Kidney epithelial cell (primary cell): ENCODE data around the gene ZMIZ1. TPM values are rescaled to one million over a fixed set of nuclear protein-coding genes. Genes with fewer than 3 reads are reported as not detected.

Experiments
- DNase-seq: peaks from one replicate; pipeline ENCODE4 v3.0.0-alpha.2; 2010; ENCODE audit warnings: low read depth
- H3K27me3 ChIP-seq: 2 replicates; pipeline ENCODE4 v1.6.0; 2011; ENCODE audit warnings: low read length; ENCODE audit not compliant: control insufficient read depth, insufficient read depth
- H3K36me3 ChIP-seq: 2 replicates; pipeline ENCODE4 v1.5.1; 2011; ENCODE audit warnings: low read length; ENCODE audit not compliant: control insufficient read depth, insufficient read depth
- H3K4me3 ChIP-seq: 2 replicates; pipeline ENCODE4 v1.5.1; 2011; ENCODE audit warnings: low read depth, mild to moderate bottlenecking, control low read depth, low read length
- total RNA-seq: library from RNA; depleted of rRNA; stranded (reverse); fragments of >200 nt; gene quantifications from 2 replicates; pipeline ENCODE4 v1.2.3, GENCODE V29; 2015
- TF ChIP-seq, protein P1 (sequence below): IDR thresholded peaks from 2 replicates; pipeline ENCODE4 v1.5.1; 2011; ENCODE audit warnings: mild to moderate bottlenecking, moderate library complexity, low read length, control low read depth, inconsistent platforms; ENCODE audit not compliant: insufficient read depth, poor library complexity, severe bottlenecking

Gene ZMIZ1
- total RNA-seq, 1 donor from 2014 or later: 57.5 TPM

DNA sequence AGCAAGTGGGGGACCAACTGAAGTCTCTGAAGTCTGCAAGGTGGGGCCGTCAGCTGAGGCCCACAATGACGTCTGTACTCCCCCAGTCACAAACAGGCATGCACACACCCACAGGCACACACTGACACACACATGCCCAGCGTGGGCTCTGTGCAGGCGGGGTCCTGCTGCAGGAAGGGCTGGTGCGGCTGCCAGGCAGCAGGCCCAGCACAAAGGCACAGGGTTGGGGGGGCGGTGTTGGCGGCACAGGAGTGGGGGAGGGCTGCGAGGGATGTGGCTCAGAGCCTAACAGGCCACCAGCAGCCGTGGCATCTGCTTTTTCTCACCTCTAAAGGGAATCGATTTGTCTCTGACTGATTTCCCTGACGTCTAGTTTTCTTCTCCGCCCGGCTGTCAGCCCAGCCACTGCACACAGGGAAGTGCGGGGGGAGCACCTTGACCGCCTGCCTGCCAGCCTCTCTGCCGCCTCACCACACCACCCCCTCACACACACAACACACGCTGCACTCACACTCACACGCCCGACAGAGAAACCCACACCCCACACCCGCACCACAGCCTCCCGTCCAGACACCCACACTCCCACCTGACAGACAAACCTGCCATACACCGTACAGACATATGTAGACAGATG, 43.5 kb upstream of the ZMIZ1 start:
- DNase-seq: no peak
- no peak overlapping the region for H3K4me3 ChIP-seq
- TF ChIP-seq, protein P1, sequence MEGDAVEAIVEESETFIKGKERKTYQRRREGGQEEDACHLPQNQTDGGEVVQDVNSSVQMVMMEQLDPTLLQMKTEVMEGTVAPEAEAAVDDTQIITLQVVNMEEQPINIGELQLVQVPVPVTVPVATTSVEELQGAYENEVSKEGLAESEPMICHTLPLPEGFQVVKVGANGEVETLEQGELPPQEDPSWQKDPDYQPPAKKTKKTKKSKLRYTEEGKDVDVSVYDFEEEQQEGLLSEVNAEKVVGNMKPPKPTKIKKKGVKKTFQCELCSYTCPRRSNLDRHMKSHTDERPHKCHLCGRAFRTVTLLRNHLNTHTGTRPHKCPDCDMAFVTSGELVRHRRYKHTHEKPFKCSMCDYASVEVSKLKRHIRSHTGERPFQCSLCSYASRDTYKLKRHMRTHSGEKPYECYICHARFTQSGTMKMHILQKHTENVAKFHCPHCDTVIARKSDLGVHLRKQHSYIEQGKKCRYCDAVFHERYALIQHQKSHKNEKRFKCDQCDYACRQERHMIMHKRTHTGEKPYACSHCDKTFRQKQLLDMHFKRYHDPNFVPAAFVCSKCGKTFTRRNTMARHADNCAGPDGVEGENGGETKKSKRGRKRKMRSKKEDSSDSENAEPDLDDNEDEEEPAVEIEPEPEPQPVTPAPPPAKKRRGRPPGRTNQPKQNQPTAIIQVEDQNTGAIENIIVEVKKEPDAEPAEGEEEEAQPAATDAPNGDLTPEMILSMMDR: no peak
- H3K27me3 ChIP-seq: peaks cover 6% of the 10 kb centered on the region
- no peaks in the 10 kb centered on the region for H3K36me3 ChIP-seq

DNA sequence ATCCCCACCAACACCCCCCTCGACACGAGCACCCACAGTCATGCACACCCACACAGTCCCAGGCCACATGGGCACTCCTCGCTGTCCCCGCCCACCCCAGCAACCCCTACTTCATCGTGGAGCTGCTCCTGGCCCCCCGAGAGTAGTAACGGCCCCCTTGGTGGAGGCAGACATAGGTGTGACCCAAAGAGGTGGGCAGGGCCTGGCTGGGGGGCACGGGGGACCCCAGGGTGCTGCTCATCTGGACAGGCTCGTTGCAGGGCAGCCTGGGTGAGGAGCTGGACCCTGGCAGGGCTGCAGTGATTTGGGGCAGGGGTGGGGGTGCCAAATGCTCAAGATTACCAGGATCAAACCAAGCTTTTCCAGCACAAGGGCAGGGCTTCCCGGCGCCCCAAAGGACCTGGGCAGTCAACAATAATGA, 42.4 kb upstream of the ZMIZ1 start:
- Histone ChIP-seq H3K36me3 (no peaks in the 10 kb centered on the region), H3K4me3 (no peak overlapping the region), H3K27me3 (peaks cover 6% of the 10 kb centered on the region)
- TF ChIP-seq, protein P1: no peak
- no peak for DNase-seq

DNA sequence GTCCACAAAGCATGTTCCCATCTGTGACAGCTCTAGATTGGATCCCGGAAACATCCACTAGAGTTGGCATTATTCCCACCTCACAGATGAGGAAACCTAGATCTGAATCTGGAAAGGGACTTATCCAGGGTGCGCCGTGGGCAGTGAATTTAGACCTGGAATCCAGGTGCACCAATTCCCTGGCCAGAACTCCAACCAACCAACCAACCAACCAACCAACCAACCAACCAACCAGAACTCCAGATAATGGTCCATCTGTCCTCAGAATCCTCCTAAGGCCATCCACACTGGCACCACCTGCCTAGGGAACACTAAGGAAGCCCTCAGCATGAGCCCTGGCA, 42.0 kb upstream of the ZMIZ1 start:
- H3K4me3 ChIP-seq: no peak overlapping the region
- peaks cover 6% of the 10 kb centered on the region for H3K27me3 ChIP-seq
- no peak for DNase-seq
- no peaks in the 10 kb centered on the region for H3K36me3 ChIP-seq
- TF ChIP-seq, protein P1: no peak

DNA sequence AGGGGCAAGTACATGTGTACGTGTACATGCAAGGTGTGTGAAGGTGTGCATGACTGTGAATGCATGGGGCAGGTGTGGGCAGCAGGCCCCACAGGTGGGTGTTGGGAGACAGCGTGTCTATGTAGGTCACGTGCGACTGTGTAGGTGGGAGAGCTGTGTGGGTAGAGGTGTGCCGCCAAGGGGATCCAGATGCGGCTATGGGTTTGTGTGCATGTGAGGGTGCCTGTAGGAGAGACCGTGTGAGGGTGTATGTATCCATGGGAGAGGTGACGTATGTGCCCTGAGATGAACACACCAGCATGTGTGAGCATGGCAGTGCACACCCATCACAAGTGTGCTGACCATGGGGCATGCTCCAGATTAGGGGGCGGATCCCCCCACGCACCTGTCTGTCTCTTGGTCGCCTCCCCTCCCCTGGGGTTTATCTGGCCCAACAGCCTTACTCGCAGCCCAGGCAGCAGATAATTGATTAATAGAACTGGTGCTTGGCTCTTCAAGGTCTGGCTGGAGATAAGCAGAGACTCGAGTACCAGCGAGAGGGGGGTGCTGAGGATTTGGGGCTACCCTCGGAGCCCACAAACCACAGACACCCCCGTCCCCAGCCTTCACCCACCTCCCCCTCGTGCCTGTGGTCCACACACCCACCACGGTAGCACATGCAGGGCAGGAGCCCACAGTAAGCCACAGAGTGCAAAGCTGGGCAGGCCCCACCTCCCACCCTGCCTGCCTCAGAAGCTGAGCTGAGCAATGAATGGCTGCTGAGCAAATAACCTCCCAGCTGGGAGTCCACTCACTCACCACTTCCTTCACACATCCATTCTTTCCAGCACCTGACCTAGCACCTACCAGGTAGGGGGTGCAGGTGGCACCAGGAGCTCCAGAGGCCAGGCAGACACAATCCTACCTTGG, 41.4 kb upstream of the ZMIZ1 start:
- Histone ChIP-seq H3K36me3 (no peaks in the 10 kb centered on the region), H3K27me3 (peaks cover 6% of the 10 kb centered on the region), H3K4me3 (no peak overlapping the region)
- DNase-seq: no peak
- TF ChIP-seq, protein P1: no peak

DNA sequence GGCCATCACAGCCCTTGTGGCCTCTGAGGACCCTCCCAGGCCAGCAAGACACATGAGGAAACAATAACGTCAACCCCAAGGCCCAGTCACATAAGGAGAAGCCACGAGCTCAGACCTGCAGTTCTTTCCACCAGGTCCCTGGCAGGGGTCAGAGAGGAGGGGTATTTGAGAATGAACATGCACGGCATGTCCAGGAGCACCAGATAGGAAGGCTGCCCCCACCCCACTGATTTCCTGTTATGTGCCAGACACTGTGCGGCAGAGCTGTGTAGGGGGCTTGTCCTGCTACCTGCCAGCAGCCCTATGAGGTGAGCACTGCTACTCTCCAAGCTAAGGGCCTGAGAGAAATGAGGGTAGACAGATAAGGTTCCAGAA, 40.7 kb upstream of the ZMIZ1 start:
- no peak overlapping the region for H3K4me3 ChIP-seq
- TF ChIP-seq, protein P1: no peak
- H3K36me3 ChIP-seq: no peaks in the 10 kb centered on the region
- H3K27me3 ChIP-seq: peaks cover 6% of the 10 kb centered on the region
- DNase-seq: no peak

DNA sequence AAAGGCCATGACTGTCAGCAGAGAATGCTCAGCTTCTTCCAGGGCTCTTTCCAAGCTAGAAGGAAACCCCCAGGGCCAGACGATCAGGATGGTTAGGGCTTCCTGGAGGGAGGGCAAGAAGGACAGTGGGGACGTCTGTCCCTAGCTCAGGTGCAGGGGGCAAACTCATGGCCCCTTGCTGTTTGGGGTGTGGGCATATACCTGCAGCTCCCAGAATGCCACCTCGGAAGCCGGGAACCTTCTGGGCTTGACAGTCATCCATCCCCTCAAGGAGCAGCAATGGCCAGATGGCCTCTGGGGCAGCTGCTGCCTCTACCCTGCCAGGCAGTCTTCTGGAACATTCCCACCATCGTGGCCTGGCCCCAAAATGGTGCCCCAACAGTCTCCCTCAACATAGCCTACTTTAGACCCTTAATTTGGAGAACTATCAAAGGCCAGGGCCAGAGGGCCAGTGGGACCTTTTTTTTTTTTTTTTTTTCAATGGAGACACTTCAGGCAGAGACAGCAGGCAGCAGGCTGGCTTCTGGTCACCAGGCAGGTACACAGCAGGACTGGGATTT, 40.2 kb upstream of the ZMIZ1 start:
- peaks cover 6% of the 10 kb centered on the region for H3K27me3 ChIP-seq
- no peak overlapping the region for H3K4me3 ChIP-seq
- no peak for DNase-seq
- TF ChIP-seq, protein P1: no peak
- no peaks in the 10 kb centered on the region for H3K36me3 ChIP-seq
